ENCODE measurements around the gene WDFY4.

DNA sequence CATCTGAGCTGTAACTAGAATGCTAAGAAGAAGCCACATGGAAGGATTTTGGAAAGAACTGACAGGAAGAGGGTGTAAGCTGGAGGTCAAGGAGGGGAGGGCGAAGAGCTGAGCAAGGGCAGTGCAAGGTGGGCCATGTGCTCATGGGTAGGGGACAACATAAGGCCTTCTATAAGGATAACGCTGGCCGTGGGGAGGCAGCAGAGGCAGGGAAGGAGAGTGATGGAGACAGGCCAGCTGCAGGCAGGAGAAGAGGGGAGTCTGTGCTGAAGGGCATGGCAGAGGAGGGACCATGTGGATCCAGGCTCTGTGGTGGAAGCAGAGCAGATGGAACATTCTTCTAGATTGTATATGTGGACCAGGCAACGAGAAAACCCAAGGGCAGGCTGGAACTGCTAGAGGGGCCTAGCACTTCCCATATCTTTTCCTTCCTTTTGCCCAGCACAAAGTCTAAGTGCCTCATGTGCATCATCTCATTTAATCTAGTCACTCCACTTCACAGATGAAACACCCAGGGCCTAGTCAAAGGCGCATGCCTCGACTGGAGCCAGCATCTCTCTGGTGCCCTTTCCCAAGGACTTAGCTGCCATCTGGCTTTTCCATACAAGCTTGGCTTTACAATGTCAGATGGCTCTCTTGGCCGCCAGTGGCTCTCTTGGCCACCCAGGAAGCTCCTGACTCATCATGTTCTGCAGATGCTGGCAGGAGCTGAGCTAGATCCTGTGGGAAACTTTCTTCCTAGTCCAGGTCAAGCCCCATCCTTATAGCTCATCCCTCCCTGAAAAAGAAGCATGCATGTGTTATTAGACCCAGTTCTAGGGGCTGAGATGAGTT is 248.4 kb downstream of the WDFY4 start:
- TF ChIP-seq, protein P1, sequence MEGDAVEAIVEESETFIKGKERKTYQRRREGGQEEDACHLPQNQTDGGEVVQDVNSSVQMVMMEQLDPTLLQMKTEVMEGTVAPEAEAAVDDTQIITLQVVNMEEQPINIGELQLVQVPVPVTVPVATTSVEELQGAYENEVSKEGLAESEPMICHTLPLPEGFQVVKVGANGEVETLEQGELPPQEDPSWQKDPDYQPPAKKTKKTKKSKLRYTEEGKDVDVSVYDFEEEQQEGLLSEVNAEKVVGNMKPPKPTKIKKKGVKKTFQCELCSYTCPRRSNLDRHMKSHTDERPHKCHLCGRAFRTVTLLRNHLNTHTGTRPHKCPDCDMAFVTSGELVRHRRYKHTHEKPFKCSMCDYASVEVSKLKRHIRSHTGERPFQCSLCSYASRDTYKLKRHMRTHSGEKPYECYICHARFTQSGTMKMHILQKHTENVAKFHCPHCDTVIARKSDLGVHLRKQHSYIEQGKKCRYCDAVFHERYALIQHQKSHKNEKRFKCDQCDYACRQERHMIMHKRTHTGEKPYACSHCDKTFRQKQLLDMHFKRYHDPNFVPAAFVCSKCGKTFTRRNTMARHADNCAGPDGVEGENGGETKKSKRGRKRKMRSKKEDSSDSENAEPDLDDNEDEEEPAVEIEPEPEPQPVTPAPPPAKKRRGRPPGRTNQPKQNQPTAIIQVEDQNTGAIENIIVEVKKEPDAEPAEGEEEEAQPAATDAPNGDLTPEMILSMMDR (IDR thresholded peaks at IDR 0.05; ENCODE audit: insufficient read depth, low read depth, low read length): no peak
- TF ChIP-seq EZH2 (IDR thresholded peaks at IDR 0.05; ENCODE audit: insufficient read depth, low read length): no peak

All from astrocyte (in vitro differentiated cells and primary cell).